Activated CD8-positive, alpha-beta T cell treated with anti-CD3 and anti-CD28 coated beads for 36 hours (primary cell): Measurements from ENCODE around the gene NOVA2. TPM values are rescaled to one million over a fixed set of nuclear protein-coding genes. Genes with fewer than 3 reads are reported as not detected.

ENCODE experiments used
- ATAC-seq: fragments of 200-7000 bp; cut with Tn5 transposase; one replicate; pipeline ENCODE4 v1.10.0; 2021; ENCODE audit warnings: mild to moderate bottlenecking, moderate library complexity
- CTCF ChIA-PET: fragments of 350-600 bp; sonication (Branson Sonifier 250); formaldehyde crosslinking; loops from one replicate; lab custom pipeline; 2021; ENCODE audit warnings: antibody characterized with exemption; lab: Charles Lee
- POLR2A ChIA-PET: fragments of 350-600 bp; sonication (Branson Sonifier 250); formaldehyde crosslinking; loops from one replicate; lab custom pipeline; 2021; ENCODE audit warnings: antibody characterized with exemption; lab: Charles Lee
- DNase-seq: peaks from one replicate; pipeline ENCODE4 v3.0.0-alpha.2; 2020
- H3K27ac Mint-ChIP-seq: one replicate; pipeline ENCODE4 v1.8.0; 2021; ENCODE audit warnings: mild to moderate bottlenecking, mixed read lengths
- H3K27me3 Mint-ChIP-seq: one replicate; pipeline ENCODE4 v1.8.0; 2021; ENCODE audit warnings: mixed read lengths
- H3K36me3 Mint-ChIP-seq: one replicate; pipeline ENCODE4 v1.8.0; 2021; ENCODE audit warnings: low read depth, mixed read lengths
- H3K4me1 Mint-ChIP-seq: one replicate; pipeline ENCODE4 v1.8.0; 2021; ENCODE audit warnings: low read depth, mixed read lengths
- H3K4me3 Mint-ChIP-seq: one replicate; pipeline ENCODE4 v1.8.0; 2021; ENCODE audit warnings: mild to moderate bottlenecking, moderate library complexity, mixed read lengths
- H3K9me3 Mint-ChIP-seq: one replicate; pipeline ENCODE4 v1.8.0; 2021; ENCODE audit warnings: mixed read lengths
- intact Hi-C: fragments of 100-400 bp; cut with micrococcal nuclease; formaldehyde crosslinking; loops from one replicate; pipeline ENCODE4 v1.10.0; 2022
- total RNA-seq, 2 experiments: library from RNA; stranded (reverse); gene quantifications; one replicate each; pipeline ENCODE4 v1.2.3, GENCODE V29; 2021
- TF ChIP-seq, protein P1 (sequence below): fragments of 200-600 bp; IDR thresholded peaks from one replicate; pipeline ENCODE4 v1.8.0; 2022; ENCODE audit warnings: antibody characterized with exemption, mild to moderate bottlenecking

Gene NOVA2
- total RNA-seq, 2 experiments from 2014 or later = not detected

GRCh38 chr19:46014941-46015686, 41.4 kb upstream of the NOVA2 start:
- CTCF ChIA-PET = interaction anchor here (1.2 to 2.4 kb wide), 2 partner anchors 20 to 112 kb away, joined by 3 to 8 read pairs; partner anchors contain the start of genes CCDC61 and MYPOP

GRCh38 chr19:46014534-46014933, 40.9 kb upstream of the NOVA2 start:
- Mint-ChIP-seq H3K27ac (no peak overlapping the region), H3K4me1 (peaks cover 16% of the 10 kb centered on the region), H3K36me3 (peaks cover 18% of the 10 kb centered on the region), H3K9me3 (no peaks in the 10 kb centered on the region), H3K4me3 (no peak overlapping the region), H3K27me3 (peaks cover 11% of the 10 kb centered on the region)
- POLR2A ChIA-PET = no interaction called here
- no peak for ATAC-seq
- intact Hi-C loops = no loop called here
- TF ChIP-seq, protein P1, sequence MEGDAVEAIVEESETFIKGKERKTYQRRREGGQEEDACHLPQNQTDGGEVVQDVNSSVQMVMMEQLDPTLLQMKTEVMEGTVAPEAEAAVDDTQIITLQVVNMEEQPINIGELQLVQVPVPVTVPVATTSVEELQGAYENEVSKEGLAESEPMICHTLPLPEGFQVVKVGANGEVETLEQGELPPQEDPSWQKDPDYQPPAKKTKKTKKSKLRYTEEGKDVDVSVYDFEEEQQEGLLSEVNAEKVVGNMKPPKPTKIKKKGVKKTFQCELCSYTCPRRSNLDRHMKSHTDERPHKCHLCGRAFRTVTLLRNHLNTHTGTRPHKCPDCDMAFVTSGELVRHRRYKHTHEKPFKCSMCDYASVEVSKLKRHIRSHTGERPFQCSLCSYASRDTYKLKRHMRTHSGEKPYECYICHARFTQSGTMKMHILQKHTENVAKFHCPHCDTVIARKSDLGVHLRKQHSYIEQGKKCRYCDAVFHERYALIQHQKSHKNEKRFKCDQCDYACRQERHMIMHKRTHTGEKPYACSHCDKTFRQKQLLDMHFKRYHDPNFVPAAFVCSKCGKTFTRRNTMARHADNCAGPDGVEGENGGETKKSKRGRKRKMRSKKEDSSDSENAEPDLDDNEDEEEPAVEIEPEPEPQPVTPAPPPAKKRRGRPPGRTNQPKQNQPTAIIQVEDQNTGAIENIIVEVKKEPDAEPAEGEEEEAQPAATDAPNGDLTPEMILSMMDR = no peak
- no peak for DNase-seq
- CTCF ChIA-PET = no interaction called here

More at GRCh38 chr19:46014941-46015686, 41.4 kb upstream of the NOVA2 start:
- peak; percentile 82 for DNase-seq
- intact Hi-C loops = no loop called here
- Mint-ChIP-seq H3K4me1 (peaks cover 16% of the 10 kb centered on the region), H3K36me3 (peaks cover 18% of the 10 kb centered on the region), H3K27me3 (peaks cover 11% of the 10 kb centered on the region), H3K9me3 (no peaks in the 10 kb centered on the region), H3K4me3 (peak overlapping the region; percentile 47), H3K27ac (no peak overlapping the region)
- peak; percentile 75 for ATAC-seq
- POLR2A ChIA-PET = no interaction called here
- TF ChIP-seq, protein P1 = no peak

- CTCF ChIA-PET = interaction anchor here (0.7 to 2.2 kb wide), 11 partner anchors 8 to 256 kb away, joined by 3 to 12 read pairs (median 4); partner anchors contain the start of genes CCDC61 and FOXA3
- H3K27me3 Mint-ChIP-seq = peaks cover 6% of the 10 kb centered on the region
- intact Hi-C loops = no loop called here
- POLR2A ChIA-PET = interaction anchor here (0.6 to 2.6 kb wide), 2 partner anchors 14 to 448 kb away, joined by 3 to 7 read pairs; partner anchors contain the start of gene CCDC61
- DNase-seq (peak; percentile 82), ATAC-seq (peak; percentile 94)
- H3K36me3 Mint-ChIP-seq = peaks cover 28% of the 10 kb centered on the region
- H3K27ac Mint-ChIP-seq = no peak overlapping the region
- peaks cover 5% of the 10 kb centered on the region for H3K4me1 Mint-ChIP-seq
- TF ChIP-seq, protein P1 = peak; percentile 80
- H3K4me3 Mint-ChIP-seq = no peak overlapping the region
- H3K9me3 Mint-ChIP-seq = no peaks in the 10 kb centered on the region
These were observed 36.2 kb upstream of the NOVA2 start for GRCh38 chr19:46009530-46010510.

GRCh38 chr19:46006411-46006810, 32.7 kb upstream of the NOVA2 start:
- no peak for DNase-seq
- no peak overlapping the region for H3K27ac Mint-ChIP-seq
- H3K4me1 Mint-ChIP-seq = no peaks in the 10 kb centered on the region
- no peak overlapping the region for H3K4me3 Mint-ChIP-seq
- H3K27me3 Mint-ChIP-seq = no peaks in the 10 kb centered on the region
- no peaks in the 10 kb centered on the region for H3K9me3 Mint-ChIP-seq
- no peak for ATAC-seq
- H3K36me3 Mint-ChIP-seq = peaks cover 19% of the 10 kb centered on the region
- ChIA-PET CTCF (interaction anchor here (1.2 kb wide), 1 partner anchor 12 kb away, joined by 3 read pairs; the partner anchor contains the start of gene CCDC61), POLR2A (no interaction called here)
- intact Hi-C loops = no loop called here
- TF ChIP-seq, protein P1 = no peak
